DMS53 treated with DMSO at 0.1 percent for 48 hours (cell line): ENCODE measurements around the gene YTHDC1.
A peak's percentile ranks its signal among the peaks of the same experiment; 100 is the strongest.

ENCODE experiments used
- DNase-seq: peaks from one replicate; lab custom pipeline; 2025; ENCODE audit not compliant: unreplicated experiment; lab: John Stamatoyannopoulos, UW

Gene YTHDC1

DNA sequence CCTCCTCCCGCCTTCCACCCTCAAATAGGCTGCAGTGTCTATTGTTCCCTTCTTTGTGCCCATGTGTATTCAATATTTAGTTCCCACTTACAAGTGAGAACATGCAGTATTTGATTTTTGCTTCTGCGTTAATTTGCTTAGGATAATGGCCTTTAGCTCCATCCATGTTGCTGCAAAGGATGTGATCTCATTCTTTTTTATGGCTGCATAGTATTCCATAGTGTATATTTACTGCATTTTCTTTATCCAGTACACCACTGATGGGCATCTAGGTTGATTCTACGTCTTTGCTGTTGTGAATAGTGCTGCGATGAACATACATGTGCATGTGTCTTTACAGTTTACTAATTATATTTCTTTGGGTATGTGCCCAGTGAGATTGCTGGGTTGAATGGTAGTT is 52.8 kb downstream of the YTHDC1 start:
- no peak for DNase-seq

DNA sequence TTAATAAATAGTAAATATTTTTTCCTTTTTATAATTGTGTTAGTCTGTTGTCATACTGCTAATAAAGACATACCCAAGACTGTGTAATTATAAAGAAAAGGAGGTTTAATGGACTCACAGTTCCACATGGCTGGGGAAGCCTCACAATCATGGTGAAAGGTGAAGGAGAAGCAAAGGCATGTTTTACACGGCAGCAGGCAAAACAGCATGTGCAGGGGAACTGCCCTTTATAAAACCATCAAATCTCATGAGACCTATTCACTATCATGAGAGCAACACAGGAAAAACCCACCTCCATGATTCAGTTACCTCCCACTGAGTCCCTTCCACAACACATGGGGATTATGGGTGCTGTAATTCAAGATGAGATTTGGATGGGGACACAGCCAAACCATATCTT is 58.6 kb downstream of the YTHDC1 start:
- DNase-seq, result no peak

DNA sequence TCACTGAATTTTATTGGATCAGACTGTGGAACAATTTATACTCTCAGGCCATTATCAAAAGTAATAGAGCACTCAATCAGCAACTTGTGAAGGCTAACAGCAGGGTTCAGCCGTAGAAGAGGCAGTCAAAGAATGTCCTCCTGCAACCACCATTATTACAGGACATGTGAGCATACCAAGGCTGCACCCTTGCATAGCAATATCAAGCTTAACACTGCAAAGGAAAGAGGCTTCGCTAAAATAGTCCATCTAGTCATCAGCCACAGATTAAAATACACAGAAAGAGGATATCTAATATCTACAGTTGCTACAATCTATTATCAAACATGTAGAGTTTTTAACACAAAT is 61.5 kb downstream of the YTHDC1 start:
- no peak for DNase-seq

DNA sequence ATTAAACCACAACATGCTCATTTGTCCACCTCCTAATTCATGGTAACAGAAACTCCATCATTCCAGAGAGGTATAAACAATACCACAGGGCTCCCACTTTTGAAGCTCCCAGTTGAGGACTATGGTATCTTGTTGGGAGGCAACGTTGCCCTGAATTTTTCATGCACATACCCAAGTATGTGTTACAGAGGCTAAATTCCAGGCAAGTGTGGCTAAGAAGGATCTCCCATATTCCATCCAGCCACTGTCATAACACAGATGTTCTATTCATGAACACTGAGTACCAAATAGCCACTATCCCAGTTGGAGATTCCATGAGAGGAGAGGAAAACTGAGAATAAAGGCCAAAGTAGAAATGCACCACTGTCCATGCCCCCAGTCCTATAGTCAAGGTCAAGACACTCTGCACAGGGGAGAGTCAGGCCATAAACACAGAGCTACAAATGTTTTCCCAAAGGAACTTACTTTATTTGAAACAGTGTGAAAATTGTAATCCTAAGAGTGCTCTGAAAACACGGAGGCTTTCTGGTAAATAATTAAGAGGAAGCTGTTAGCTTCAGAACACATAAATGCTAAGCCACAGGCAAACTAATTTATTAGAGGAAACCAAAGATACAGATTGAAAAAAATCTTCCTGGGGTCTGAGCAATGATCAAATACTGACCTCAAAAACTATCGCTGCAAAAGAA is 62.0 kb downstream of the YTHDC1 start:
- no peak for DNase-seq

DNA sequence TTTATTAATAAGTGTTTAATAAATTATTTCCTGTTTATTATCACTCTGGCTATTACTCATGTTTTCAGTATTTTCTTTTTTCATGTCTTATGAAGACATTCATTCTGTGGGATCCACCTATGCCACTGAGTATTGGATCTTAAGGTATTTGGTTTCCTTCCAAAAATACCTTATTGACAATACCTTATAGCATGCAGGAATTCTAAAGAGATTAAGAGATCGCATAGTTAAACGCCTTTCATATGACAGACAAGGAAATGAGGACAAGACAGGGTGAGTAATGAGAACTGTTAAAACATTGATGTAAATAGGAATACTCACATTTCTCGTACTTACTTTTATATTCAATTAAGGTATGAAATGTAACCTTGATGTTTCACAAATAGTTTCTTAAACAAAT is 66.2 kb downstream of the YTHDC1 start:
- no peak for DNase-seq

DNA sequence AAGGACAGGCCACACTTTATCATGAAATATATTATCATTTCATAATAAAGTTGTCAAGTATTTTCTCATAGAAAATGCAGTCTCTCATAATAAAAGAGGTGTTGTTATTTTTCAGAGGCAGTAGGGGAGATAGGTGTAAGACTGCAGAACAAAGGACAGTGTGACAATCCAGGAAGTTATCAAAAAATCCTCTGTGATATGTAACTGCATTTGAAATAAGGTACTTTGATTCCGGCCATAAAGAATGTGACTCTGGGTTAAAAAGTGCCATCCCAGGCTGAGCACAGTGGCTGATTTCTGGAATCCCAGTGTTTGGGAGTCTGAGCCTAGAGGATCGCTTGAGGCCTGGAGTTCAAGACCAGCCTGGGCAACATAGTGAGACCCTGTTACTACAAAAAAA is 66.8 kb downstream of the YTHDC1 start:
- no peak for DNase-seq

DNA sequence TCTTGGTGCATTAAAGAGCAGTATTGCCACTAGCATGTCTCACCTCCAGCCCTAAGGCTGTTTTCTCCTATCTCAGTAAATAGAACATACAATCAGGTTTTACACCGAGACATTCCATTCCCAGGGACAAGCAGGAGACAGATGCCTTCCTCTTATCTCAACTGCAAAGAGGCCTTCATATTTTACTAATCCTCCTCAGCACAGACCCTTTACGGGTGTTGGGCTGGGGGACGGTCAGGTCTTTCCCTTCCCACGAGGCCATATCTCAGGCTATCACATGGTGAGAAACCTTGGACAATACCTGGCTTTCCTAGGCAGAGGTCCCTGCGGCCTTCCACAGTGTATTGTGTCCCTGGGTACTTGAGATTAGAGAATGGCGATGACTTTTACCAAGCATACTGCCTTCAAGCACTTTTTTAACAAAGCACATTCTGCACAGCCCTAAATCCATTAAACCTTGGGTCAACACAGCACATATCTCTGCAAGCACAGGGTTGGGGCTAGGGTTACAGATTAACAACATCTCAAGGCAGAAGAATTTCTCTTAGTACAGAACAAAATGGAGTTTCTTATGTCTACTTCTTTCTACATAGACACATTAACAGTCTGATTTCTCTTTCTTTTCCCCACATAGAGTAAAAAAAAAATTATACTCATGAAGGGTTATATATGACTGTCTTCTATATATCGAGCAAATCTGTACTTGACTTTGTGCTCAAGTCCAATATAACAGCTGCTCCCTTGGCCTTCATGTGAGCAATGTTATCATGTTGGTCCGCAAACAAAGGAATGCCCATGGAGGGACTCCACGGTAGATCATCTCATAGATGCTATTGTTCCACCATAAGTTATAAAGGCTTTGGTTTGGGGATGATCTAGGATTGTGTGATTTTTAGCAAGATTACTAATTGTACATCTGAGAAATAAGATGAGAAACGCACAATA is 67.8 kb downstream of the YTHDC1 start:
- peak; percentile 15 for DNase-seq

DNA sequence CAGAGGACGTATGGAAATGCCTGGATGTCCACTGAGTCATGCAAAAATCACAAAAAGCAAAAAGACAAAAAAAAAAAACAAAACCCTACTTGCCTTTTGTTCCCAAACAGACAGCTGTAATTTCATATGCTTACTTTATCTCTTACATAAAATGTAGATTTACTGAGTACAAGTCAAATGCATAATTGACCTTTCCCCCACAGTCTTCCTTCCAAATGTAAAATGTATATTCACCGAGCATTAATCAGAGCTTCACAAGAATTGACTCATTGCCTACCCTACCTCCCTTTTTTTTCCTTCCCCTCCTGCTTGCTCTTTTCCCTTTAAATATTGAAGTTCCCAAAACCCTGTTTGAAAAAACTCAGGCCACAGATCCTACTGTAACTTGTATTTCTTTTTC is 71.9 kb downstream of the YTHDC1 start:
- DNase-seq, result no peak

DNA sequence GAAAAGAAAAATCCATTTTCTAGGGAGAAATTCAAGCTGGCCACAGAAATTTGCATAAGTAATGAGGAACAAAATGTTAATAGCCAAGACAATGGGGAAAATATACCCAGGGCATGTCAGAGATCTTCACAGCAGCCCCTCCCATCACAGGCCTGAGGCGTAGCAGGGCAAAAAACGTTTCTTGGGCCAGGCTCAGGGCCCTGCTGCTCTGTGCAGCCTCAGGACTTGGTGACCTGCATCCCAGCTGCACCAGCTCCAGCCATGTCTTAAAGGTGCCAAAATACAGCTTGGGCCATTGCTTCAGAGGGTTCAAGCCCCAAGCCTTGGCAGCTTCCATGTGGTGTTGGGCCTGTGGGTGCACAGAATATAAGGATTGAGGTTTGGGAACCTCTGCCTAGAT is 72.3 kb downstream of the YTHDC1 start:
- DNase-seq, result no peak

DNA sequence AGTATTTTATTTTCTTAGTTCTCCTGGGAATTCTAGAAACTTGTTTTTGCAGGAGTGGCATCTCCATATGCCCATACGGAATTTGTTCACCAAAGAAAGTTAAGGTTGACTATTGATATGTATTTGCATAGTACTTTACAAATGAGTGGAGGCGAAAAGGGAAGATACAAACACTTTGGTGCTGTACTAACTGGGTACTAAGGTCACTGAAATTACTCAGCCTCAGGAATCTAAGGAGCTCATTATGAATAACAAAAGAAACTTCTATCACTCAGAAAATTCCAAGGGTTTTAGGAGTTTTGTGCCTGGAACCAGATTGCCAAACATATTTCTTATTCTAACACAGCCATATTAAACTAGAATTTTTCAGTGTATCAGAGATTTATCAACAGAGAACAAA is 77.0 kb downstream of the YTHDC1 start:
- DNase-seq, result no peak

DNA sequence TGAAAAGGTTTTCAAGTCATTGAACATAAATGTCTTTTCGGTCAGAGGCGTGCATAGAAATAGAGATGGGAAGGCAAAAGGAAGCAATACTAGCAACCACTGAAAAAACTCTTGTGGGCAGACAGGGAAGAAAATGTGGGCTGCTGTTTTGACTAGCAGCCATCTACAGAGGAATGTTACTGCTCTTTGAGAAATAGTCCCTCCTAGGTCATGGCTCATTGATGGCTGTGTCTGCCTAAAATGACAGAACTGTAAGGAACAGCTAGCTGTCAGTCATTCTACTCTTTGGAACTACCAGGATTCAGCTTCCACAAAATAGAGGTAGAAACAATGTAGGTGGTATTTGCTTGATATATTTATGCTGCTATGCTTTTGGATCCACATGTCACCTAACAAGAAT is 77.5 kb downstream of the YTHDC1 start:
- DNase-seq, result no peak

DNA sequence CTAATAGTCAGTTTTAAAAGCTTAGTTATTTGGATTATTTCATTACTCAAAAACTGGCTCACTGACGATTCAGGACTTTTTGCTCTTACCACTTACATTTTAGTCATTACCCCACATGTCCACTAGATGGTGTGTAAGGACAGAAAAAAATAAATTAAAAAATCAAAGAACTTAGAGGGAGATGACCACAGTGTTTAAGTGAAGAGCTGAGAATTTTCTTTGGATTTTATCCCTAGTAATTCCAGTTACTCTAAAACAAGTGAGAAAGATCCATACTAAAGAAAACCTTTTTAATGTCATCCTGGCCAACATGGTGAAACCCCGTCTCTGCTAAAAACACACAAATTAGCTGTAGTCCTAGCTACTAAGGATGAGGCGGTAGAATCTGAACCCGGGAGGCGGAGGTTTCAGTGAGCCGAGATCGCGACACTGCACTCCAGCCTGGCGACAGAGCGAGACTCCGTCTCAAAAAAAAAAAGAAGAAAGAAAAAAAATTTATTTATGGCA is 78.0 kb downstream of the YTHDC1 start:
- DNase-seq, result peak; percentile 11

DNA sequence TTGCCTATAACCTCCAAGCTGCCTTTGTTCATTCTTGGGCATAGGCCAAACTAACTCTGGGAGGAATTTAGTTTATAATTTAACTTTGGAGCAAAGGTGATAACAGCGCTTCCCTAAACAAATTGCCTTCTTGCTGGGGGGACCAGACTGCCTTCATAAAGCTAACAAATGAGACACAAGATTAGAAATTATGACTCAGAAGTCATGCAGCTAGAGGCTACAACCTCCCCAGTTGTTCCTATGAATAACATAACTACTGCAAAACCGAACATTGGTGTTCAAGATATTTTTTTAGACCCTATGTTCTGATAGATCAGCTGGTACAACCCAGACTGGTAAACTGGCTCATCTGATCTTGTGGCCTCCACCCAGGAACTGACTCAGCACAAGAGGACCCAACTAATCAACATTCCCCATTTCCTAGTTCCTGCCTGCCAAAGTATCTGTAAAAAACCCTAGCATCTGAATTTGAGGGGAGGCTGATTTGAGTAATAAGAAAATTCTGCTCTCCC is 82.4 kb downstream of the YTHDC1 start:
- DNase-seq, result no peak

DNA sequence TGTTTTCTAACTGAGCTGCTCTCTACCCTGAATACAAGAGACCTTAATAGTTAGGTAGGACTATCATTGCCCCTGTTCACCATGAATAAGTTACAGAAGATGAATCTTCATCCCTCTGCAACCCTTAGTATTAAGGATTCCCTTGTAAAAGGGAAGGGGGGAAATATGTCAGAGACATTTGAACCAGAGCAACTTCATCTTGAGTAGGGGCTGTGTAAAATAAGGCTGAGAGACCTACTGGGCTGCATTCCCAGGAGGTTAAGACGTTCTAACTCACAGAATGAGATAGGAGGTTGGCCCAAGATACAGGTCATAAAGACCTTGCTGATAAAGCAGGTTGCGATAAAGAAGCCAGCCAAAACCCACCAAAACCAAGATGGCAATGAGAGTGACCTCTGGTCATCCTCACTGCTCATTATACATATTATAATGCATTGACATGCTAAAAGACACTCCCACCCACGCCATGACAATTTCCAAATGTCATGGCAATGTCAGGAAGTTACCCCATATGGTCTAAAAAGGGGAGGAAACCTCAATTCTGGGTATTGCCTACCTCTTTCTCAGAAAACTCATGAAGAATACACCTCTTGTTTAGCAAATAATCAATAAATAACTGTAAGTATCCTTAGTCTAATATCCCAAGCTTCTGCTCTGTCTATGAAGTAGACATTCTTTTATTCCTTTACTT is 84.9 kb downstream of the YTHDC1 start:
- no peak for DNase-seq
